GM12878 (cell line): ENCODE results near the gene SETBP1. TPM values are rescaled to one million over a fixed set of nuclear protein-coding genes. Genes with fewer than 3 reads are reported as not detected.

Experiments
- ATAC-seq: fragments of 200-7000 bp; cut with Tn5 transposase; 3 replicates; pipeline ENCODE4 v1.9.1; 2020; ENCODE audit warnings: mild to moderate bottlenecking, moderate library complexity
- BruUV-seq: library from RNA; stranded (reverse); fragments of 400-500 nt; replicated peaks from 2 replicates; lab custom pipeline; 2021; lab: Mats Ljungman, UMichigan
- CTCF ChIA-PET: fragments of 300-600 bp; sonication (Branson Sonifier 250); formaldehyde crosslinking; extraction: SDS; loops from one replicate; lab custom pipeline; 2021; ENCODE audit warnings: inconsistent platforms; lab: Yijun Ruan, JAX
- POLR2A ChIA-PET: fragments of 350-600 bp; formaldehyde crosslinking; extraction: SDS; loops from one replicate; lab custom pipeline; 2021; ENCODE audit warnings: inconsistent platforms; lab: Charles Lee
- RAD21 ChIA-PET: fragments of 300-600 bp; sonication (Branson Sonifier 250); formaldehyde crosslinking; loops from one replicate; lab custom pipeline; 2023; ENCODE audit warnings: antibody characterized with exemption; ENCODE audit not compliant: unreplicated experiment; lab: Charles Lee
- SMC1A ChIA-PET: fragments of 300-600 bp; sonication (Branson Sonifier 250); formaldehyde crosslinking; loops from one replicate; lab custom pipeline; 2023; ENCODE audit not compliant: unreplicated experiment, uncharacterized antibody; lab: Charles Lee
- DNase-seq: peaks from one replicate; pipeline ENCODE4 v3.0.0-alpha.2; 2011; ENCODE audit warnings: low read depth, low spot score
- FAIRE-seq: peaks from 3 replicates; lab custom pipeline; 2011; peaks lifted over from hg19 to GRCh38; lab: Jason Lieb, UNC
- H2AFZ ChIP-seq: 2 replicates; pipeline ENCODE4 v1.6.0; 2011; ENCODE audit warnings: low read depth, low read length, control low read depth; ENCODE audit not compliant: control insufficient read depth
- H3K27ac ChIP-seq: 2 replicates; pipeline ENCODE4 v1.5.1; 2011; ENCODE audit warnings: control low read depth; ENCODE audit not compliant: control insufficient read depth, insufficient read depth
- H3K27me3 ChIP-seq, 2 experiments: replicated peaks in 1 of 2; 2 replicates each; pipeline versions ENCODE4 v1.6.0 to v1.6.1; 2011; ENCODE audit warnings: low read length in 1 of 2; ENCODE audit not compliant: control insufficient read depth in 2 of 2, insufficient read depth in 2 of 2
- H3K36me3 ChIP-seq, 2 experiments: 2 replicates each; pipeline ENCODE4 v1.5.1; 2011; ENCODE audit warnings: low read length in 1 of 2; ENCODE audit not compliant: control insufficient read depth in 2 of 2, insufficient read depth in 2 of 2
- H3K4me1 ChIP-seq: 2 replicates; pipeline ENCODE4 v1.6.1; 2011; ENCODE audit warnings: mild to moderate bottlenecking, low read length, moderate library complexity, mixed read lengths; ENCODE audit not compliant: control insufficient read depth, insufficient read depth
- H3K4me2 ChIP-seq: 2 replicates; pipeline ENCODE4 v1.6.0; 2011; ENCODE audit warnings: control low read depth; ENCODE audit not compliant: control insufficient read depth, insufficient read depth
- H3K4me3 ChIP-seq: fragments of 200-600 bp; sonication (generic); 2 replicates; pipeline ENCODE4 v1.5.1; 2016
- H3K79me2 ChIP-seq: 2 replicates; pipeline ENCODE4 v1.6.0; 2011; ENCODE audit warnings: low read length; ENCODE audit not compliant: control insufficient read depth, insufficient read depth
- H3K9ac ChIP-seq: 2 replicates; pipeline ENCODE4 v1.8.0; 2011; ENCODE audit warnings: low read length, control low read depth, mixed read lengths; ENCODE audit not compliant: control insufficient read depth, insufficient read depth
- H3K9me3 ChIP-seq: replicated peaks from 3 replicates; pipeline ENCODE4 v1.5.1; 2011; ENCODE audit warnings: mild to moderate bottlenecking, low read length; ENCODE audit not compliant: control insufficient read depth, insufficient read depth
- H4K20me1 ChIP-seq: 2 replicates; pipeline ENCODE4 v1.6.0; 2011; ENCODE audit not compliant: control insufficient read depth, insufficient read depth
- BHLHE40 ChIP-seq, 2 experiments: fragments of 450-650 bp in 1 of 2; IDR thresholded peaks; 2 replicates each; pipeline ENCODE4 v1.6.1; 2011 to 2017; ENCODE audit warnings: low read depth in 2 of 2, borderline replicate concordance in 1 of 2, improper control_type of control experiment in 1 of 2, low read length in 1 of 2, mild to moderate bottlenecking in 1 of 2
- E2F8 ChIP-seq: fragments of 450-650 bp; IDR thresholded peaks from 2 replicates; pipeline ENCODE4 v1.6.1; 2018; ENCODE audit warnings: mild to moderate bottlenecking, low read depth, moderate library complexity; ENCODE audit not compliant: partially characterized antibody
- HDAC2 ChIP-seq: fragments of 200-600 bp; sonication (generic); IDR thresholded peaks from 2 replicates; pipeline ENCODE4 v1.6.1; 2017
- MEF2B ChIP-seq: fragments of 450-650 bp; IDR thresholded peaks from 2 replicates; pipeline ENCODE4 v1.6.1; 2018; ENCODE audit warnings: mild to moderate bottlenecking, moderate library complexity; ENCODE audit not compliant: partially characterized antibody, poor library complexity, severe bottlenecking
- MLLT1 ChIP-seq: fragments of 450-650 bp; IDR thresholded peaks from 2 replicates; pipeline ENCODE4 v1.6.1; 2016; ENCODE audit warnings: mild to moderate bottlenecking
- PBX3 ChIP-seq: IDR thresholded peaks from 2 replicates; pipeline ENCODE4 v1.6.1; 2011; ENCODE audit warnings: mild to moderate bottlenecking, low read depth, low read length, moderate library complexity; ENCODE audit not compliant: insufficient replicate concordance
- RELB ChIP-seq: fragments of 450-650 bp; IDR thresholded peaks from 2 replicates; pipeline ENCODE4 v1.6.1; 2017; ENCODE audit warnings: low read depth, mild to moderate bottlenecking, moderate library complexity
- SIN3A ChIP-seq: IDR thresholded peaks from 2 replicates; pipeline ENCODE4 v1.6.1; 2012; ENCODE audit warnings: low read depth, low read length, improper control_type of control experiment
- SMAD5 ChIP-seq: IDR thresholded peaks from 2 replicates; pipeline ENCODE4 v1.6.1; 2016; ENCODE audit warnings: antibody characterized with exemption, low read depth
- SMC3 ChIP-seq: IDR thresholded peaks from 2 replicates; pipeline ENCODE4 v1.6.1; 2011; ENCODE audit warnings: low read length, improper control_type of control experiment, borderline replicate concordance
- SUPT20H ChIP-seq: IDR thresholded peaks from 2 replicates; pipeline ENCODE4 v1.6.1; 2011; ENCODE audit warnings: low read depth, mild to moderate bottlenecking, low read length, moderate library complexity, borderline replicate concordance; ENCODE audit not compliant: control insufficient read depth
- WGBS: methylation state at CpG from one replicate; pipeline ENCODE4 v1.1.6; 2016; ENCODE audit warnings: low lambda C conversion rate; ENCODE audit not compliant: insufficient replicate concordance, insufficient coverage; ENCODE audit errors: missing lambda C conversion rate; 5-methylcytosine and 5-hydroxymethylcytosine counted together
- in situ Hi-C: fragments of 300-500 bp; cut with MboI; formaldehyde crosslinking; loops from 9 replicates; pipeline ENCODE4 v1.14.3; 2018; ENCODE audit warnings: mixed read lengths
- intact Hi-C: fragments of 100-400 bp; cut with micrococcal nuclease; formaldehyde crosslinking; loops from one replicate; pipeline ENCODE4 v1.14.2; 2022; ENCODE audit not compliant: unreplicated experiment
- polyA plus RNA-seq, 11 experiments: library from polyadenylated mRNA; depleted of rRNA in 4 of 11; unstranded in 6 of 11; stranded (reverse) in 5 of 11; fragments of >200 nt; fragmentation: Nextera tagmentation in 4 of 11; fragmentation: Illumina TruSeq in 1 of 11; extraction: Ambion mirVana in 4 of 11; extraction: Trizol in 1 of 11; gene quantifications; 1 replicate in 1 of 11; 2 replicates in 10 of 11; pipeline versions ENCODE4 v1.2.1 to v1.2.3, GENCODE V29; 2011 to 2016; ENCODE audit warnings: inconsistent platforms in 2 of 11, missing spikeins in 2 of 11, low read depth in 1 of 11
- total RNA-seq, 4 experiments: library from RNA; depleted of rRNA in 3 of 4; stranded (reverse); fragments of >200 nt in 3 of 4; fragmentation: Illumina TruSeq in 1 of 4; extraction: Trizol in 1 of 4; gene quantifications; 2 replicates each; pipeline versions ENCODE4 v1.2.1 to v1.2.3, GENCODE V29; 2013 to 2021

The SETBP1 gene
- total and polyA plus RNA-seq, 10 of the 15 experiments (the other 5 are each of a cell fraction or from before 2014, with no cell fraction given), result 0.99 to 29.7 (median 8.3) TPM

- Histone ChIP-seq H3K27ac (no peak overlapping the region), H3K79me2 (no peaks in the 10 kb centered on the region), H3K9me3 (no peaks in the 10 kb centered on the region), H3K4me1 (no peaks in the 10 kb centered on the region), H2AFZ (no peak overlapping the region), H3K4me3 (no peak overlapping the region), H3K9ac (no peak overlapping the region), H3K36me3 (peaks cover 6 to 7% of the 10 kb centered on the region in 2 experiments; a peak in 3 of 4 replicates), H3K4me2 (no peak overlapping the region), H3K27me3 (no peaks in the 10 kb centered on the region), H4K20me1 (no peaks in the 10 kb centered on the region)
- ChIA-PET POLR2A (no interaction called here), SMC1A (interaction anchor here (1.0 kb wide), 1 partner anchor 226 kb away, joined by 3 read pairs; no protein-coding TSS in a partner anchor), RAD21 (interaction anchor here (1.0 kb wide), 1 partner anchor 11 kb away, joined by 3 read pairs; no protein-coding TSS in a partner anchor), CTCF (no interaction called here)
- BruUV-seq, result no TSS peak
- FAIRE-seq (no peak), ATAC-seq (no peak), DNase-seq (no peak)
- intact Hi-C loops, result no loop called here
- 60% methylated on average over 7 of the region's 7 CpGs for WGBS
- TF ChIP-seq MEF2B (no peak), E2F8 (no peak), HDAC2 (no peak), BHLHE40 (IDR thresholded peaks at IDR 0.05; ENCODE audit: borderline replicate concordance in 1 of 2, low read depth in 2 of 2, low read length in 1 of 2) (no peak), RELB (no peak), MLLT1 (no peak), SIN3A (no peak), PBX3 (no peak), SUPT20H (no peak), SMAD5 (no peak), SMC3 (no peak)
- in situ Hi-C loops, result no loop called here
Measured at GRCh38 chr18:44949967-44950366, 269.3 kb downstream of the SETBP1 start.
